Coronary artery (tissue), 2 donors: Measurements from ENCODE around the gene PTPRE.

Experiments
- DNase-seq: peaks from one replicate; pipeline ENCODE4 v3.0.0-alpha.2; 2017; ENCODE audit warnings: low spot score
- H3K27ac ChIP-seq, 2 donors: fragments of 200-600 bp; sonication (generic); one replicate each; pipeline ENCODE4 v1.5.1; 2016 to 2019
- H3K4me3 ChIP-seq: fragments of 200-600 bp; sonication (generic); 2 replicates; pipeline ENCODE4 v1.5.1; 2016; ENCODE audit warnings: mild to moderate bottlenecking, moderate library complexity
- CTCF ChIP-seq: fragments of 200-600 bp; sonication (generic); IDR thresholded peaks from one replicate; pipeline ENCODE4 v1.5.1; 2019; ENCODE audit warnings: antibody characterized with exemption

The PTPRE gene

GRCh38 chr10:128028508-128029289 lies 121.8 kb downstream of the PTPRE start:
- Histone ChIP-seq H3K27ac (no peak overlapping the region), H3K4me3 (no peak overlapping the region)
- no peak for TF ChIP-seq CTCF
- DNase-seq = no peak

- DNase-seq = no peak
- no peak for TF ChIP-seq CTCF
- no peak overlapping the region for H3K4me3 ChIP-seq
- H3K27ac ChIP-seq = no peak overlapping the region
These were observed 122.4 kb downstream of the PTPRE start for GRCh38 chr10:128029290-128029651.

GRCh38 chr10:128029731-128030369 lies 122.9 kb downstream of the PTPRE start:
- Histone ChIP-seq H3K4me3 (no peak overlapping the region), H3K27ac (no peak overlapping the region)
- TF ChIP-seq CTCF = no peak
- no peak for DNase-seq

- no peak for DNase-seq
- Histone ChIP-seq H3K27ac (no peak overlapping the region), H3K4me3 (no peak overlapping the region)
- no peak for TF ChIP-seq CTCF
These were observed 123.7 kb downstream of the PTPRE start for GRCh38 chr10:128030498-128031072.

GRCh38 chr10:128031216-128031615 lies 124.3 kb downstream of the PTPRE start:
- no peak for TF ChIP-seq CTCF
- no peak for DNase-seq
- Histone ChIP-seq H3K27ac (no peak overlapping the region), H3K4me3 (no peak overlapping the region)

GRCh38 chr10:128032466-128032865 lies 125.6 kb downstream of the PTPRE start:
- no peak for DNase-seq
- no peak overlapping the region for H3K27ac ChIP-seq
- TF ChIP-seq CTCF = no peak
- no peak overlapping the region for H3K4me3 ChIP-seq
